AG04449 (cell line): ENCODE results near the gene CIAO2B.

Source experiments
- CTCF ChIA-PET: fragments of 350-600 bp; formaldehyde crosslinking; extraction: SDS; loops from one replicate; lab custom pipeline; 2021; ENCODE audit warnings: antibody characterized with exemption; lab: Yijun Ruan, JAX
- POLR2A ChIA-PET: fragments of 400-600, 350-600 bp; formaldehyde crosslinking; extraction: SDS; loops from one replicate; lab custom pipeline; 2020; ENCODE audit warnings: antibody characterized with exemption, inconsistent platforms; lab: Yijun Ruan, JAX
- DNase-seq: peaks from one replicate; pipeline ENCODE4 v3.0.0-alpha.2; 2010; ENCODE audit warnings: low read depth, low spot score
- H3K4me3 ChIP-seq: 2 replicates; pipeline ENCODE4 v1.5.1; 2011; ENCODE audit warnings: low read depth, mild to moderate bottlenecking, control low read depth, low read length
- CTCF ChIP-seq: IDR thresholded peaks from one replicate; pipeline ENCODE4 v1.5.1; 2011; ENCODE audit warnings: mild to moderate bottlenecking, moderate library complexity, low read length, control low read depth, inconsistent platforms; ENCODE audit not compliant: insufficient read depth; ENCODE audit errors: missing control alignments

CIAO2B gene

GRCh38 chr16:66943426-66944053, 9.3 kb upstream of the CIAO2B start:
- no peak for TF ChIP-seq CTCF
- H3K4me3 ChIP-seq = no peak overlapping the region
- no peak for DNase-seq
- CTCF ChIA-PET = interaction anchor here (0.6 to 9.1 kb wide), 14 partner anchors 10 to 254 kb away, joined by 3 to 100 read pairs (median 4); partner anchors contain the start of genes CES3 and CIAO2B
- POLR2A ChIA-PET = interaction anchor here (0.7 kb wide), 1 partner anchor 236 kb away, joined by 3 read pairs; no protein-coding TSS in a partner anchor

GRCh38 chr16:66942981-66943380, 8.8 kb upstream of the CIAO2B start:
- ChIA-PET POLR2A (interaction anchor here (0.7 kb wide), 1 partner anchor 237 kb away, joined by 3 read pairs; no protein-coding TSS in a partner anchor), CTCF (interaction anchor here (1.0 to 9.1 kb wide), 10 partner anchors 9 to 242 kb away, joined by 3 to 100 read pairs (median 5); partner anchors contain the start of gene CIAO2B)
- no peak overlapping the region for H3K4me3 ChIP-seq
- no peak for DNase-seq
- no peak for TF ChIP-seq CTCF

GRCh38 chr16:66940236-66940635, 6.0 kb upstream of the CIAO2B start:
- CTCF ChIA-PET = interaction anchor here (1.2 to 9.1 kb wide), 3 partner anchors 35 to 77 kb away, joined by 3 to 100 read pairs (median 3); no protein-coding TSS in a partner anchor
- POLR2A ChIA-PET = no interaction called here
- H3K4me3 ChIP-seq = no peak overlapping the region
- DNase-seq = no peak
- no peak for TF ChIP-seq CTCF

GRCh38 chr16:66939366-66939765, 5.2 kb upstream of the CIAO2B start:
- no peak overlapping the region for H3K4me3 ChIP-seq
- no peak for DNase-seq
- TF ChIP-seq CTCF = no peak
- POLR2A ChIA-PET = interaction anchor here (0.5 kb wide), 1 partner anchor 211 kb away, joined by 3 read pairs; no protein-coding TSS in a partner anchor
- CTCF ChIA-PET = interaction anchor here (1.6 to 9.1 kb wide), 3 partner anchors 34 to 246 kb away, joined by 3 to 100 read pairs (median 3); no protein-coding TSS in a partner anchor

GRCh38 chr16:66937725-66938337, 3.6 kb upstream of the CIAO2B start:
- no peak for TF ChIP-seq CTCF
- H3K4me3 ChIP-seq = no peak overlapping the region
- CTCF ChIA-PET = interaction anchor here (1.1 to 1.7 kb wide), 3 partner anchors 10 to 247 kb away, joined by 3 to 7 read pairs (median 3); no protein-coding TSS in a partner anchor
- POLR2A ChIA-PET = no interaction called here
- no peak for DNase-seq

GRCh38 chr16:66936889-66937554, 2.8 kb upstream of the CIAO2B start:
- no peak for TF ChIP-seq CTCF
- ChIA-PET CTCF (interaction anchor here (0.8 to 1.7 kb wide), 6 partner anchors 9 to 46 kb away, joined by 3 to 10 read pairs (median 4); no protein-coding TSS in a partner anchor), POLR2A (no interaction called here)
- no peak for DNase-seq
- no peak overlapping the region for H3K4me3 ChIP-seq
